IMR-90 (cell line): ENCODE measurements around the gene C17orf78. TPM values are rescaled to one million over a fixed set of nuclear protein-coding genes. Genes with fewer than 3 reads are reported as not detected.

ENCODE experiments used
- ATAC-seq: fragments of 200-7000 bp; cut with Tn5 transposase; 2 replicates; pipeline ENCODE4 v1.9.1; 2020; ENCODE audit warnings: low read depth, mild to moderate bottlenecking, moderate library complexity
- BruUV-seq: library from RNA; stranded (reverse); fragments of 400-500 nt; replicated peaks from 2 replicates; lab custom pipeline; 2021; lab: Mats Ljungman, UMichigan
- CTCF ChIA-PET: fragments of 300-600 bp; formaldehyde crosslinking; extraction: SDS; loops from one replicate; lab custom pipeline; 2021; ENCODE audit warnings: antibody characterized with exemption; lab: Yijun Ruan, JAX
- POLR2A ChIA-PET: fragments of 300-600 bp; sonication (Branson Sonifier 250); formaldehyde crosslinking; loops from one replicate; lab custom pipeline; 2022; ENCODE audit warnings: antibody characterized with exemption; ENCODE audit not compliant: unreplicated experiment; lab: Charles Lee
- DNase-seq: peaks from one replicate; pipeline ENCODE4 v3.0.0; 2013
- H2AFZ ChIP-seq: replicated peaks from 2 replicates; pipeline ENCODE3; 2013; ENCODE audit warnings: low read length, mild to moderate bottlenecking; ENCODE audit not compliant: poor library complexity
- H2AK5ac ChIP-seq: 2 replicates; pipeline ENCODE4 v1.6.1; 2013; ENCODE audit warnings: low read depth, low read length, inconsistent platforms
- H2AK9ac ChIP-seq: replicated peaks from 2 replicates; pipeline ENCODE3; 2013; ENCODE audit warnings: mild to moderate bottlenecking, low read depth, low read length, moderate library complexity; ENCODE audit not compliant: poor library complexity
- H2BK120ac ChIP-seq: 2 replicates; pipeline ENCODE4 v1.6.1; 2013; ENCODE audit warnings: low read depth, low read length, inconsistent platforms
- H2BK15ac ChIP-seq: 3 replicates; pipeline ENCODE4 v1.6.1; 2013; ENCODE audit warnings: low read depth, low read length, inconsistent platforms
- H2BK20ac ChIP-seq: 2 replicates; pipeline ENCODE4 v1.6.1; 2013; ENCODE audit warnings: low read depth, mild to moderate bottlenecking, inconsistent platforms, low read length, moderate library complexity
- H2BK5ac ChIP-seq: 2 replicates; pipeline ENCODE4 v1.6.1; 2013; ENCODE audit warnings: mild to moderate bottlenecking, low read depth, low read length, inconsistent platforms; ENCODE audit not compliant: poor library complexity, severe bottlenecking
- H3K14ac ChIP-seq: replicated peaks from 2 replicates; pipeline ENCODE4 v1.6.1; 2013; ENCODE audit warnings: low read depth, low read length, inconsistent platforms
- H3K18ac ChIP-seq: 2 replicates; pipeline ENCODE4 v1.6.1; 2013; ENCODE audit warnings: low read depth, low read length, control low read depth
- H3K23ac ChIP-seq: 2 replicates; pipeline ENCODE4 v1.6.1; 2013; ENCODE audit warnings: low read depth, low read length, inconsistent platforms
- H3K27ac ChIP-seq: 2 replicates; pipeline ENCODE4 v1.5.1; 2013; ENCODE audit warnings: mild to moderate bottlenecking, control low read depth, low read length; ENCODE audit not compliant: insufficient read depth
- H3K27me3 ChIP-seq: 2 replicates; pipeline ENCODE4 v1.6.1; 2013; ENCODE audit warnings: low read length; ENCODE audit not compliant: control insufficient read depth, insufficient read depth
- H3K36me3 ChIP-seq: 2 replicates; pipeline ENCODE4 v1.6.1; 2013; ENCODE audit warnings: low read length, mixed read lengths; ENCODE audit not compliant: control insufficient read depth, insufficient read depth
- H3K4ac ChIP-seq: 2 replicates; pipeline ENCODE4 v1.6.1; 2013; ENCODE audit warnings: low read depth, low read length, inconsistent platforms
- H3K4me1 ChIP-seq: 2 replicates; pipeline ENCODE4 v1.6.1; 2013; ENCODE audit warnings: low read length, mixed read lengths; ENCODE audit not compliant: control insufficient read depth, insufficient read depth
- H3K4me2 ChIP-seq: 2 replicates; pipeline ENCODE4 v1.6.1; 2013; ENCODE audit warnings: low read depth, mild to moderate bottlenecking, control low read depth, low read length, moderate library complexity
- H3K4me3 ChIP-seq: 2 replicates; pipeline ENCODE4 v1.5.1; 2013; ENCODE audit warnings: low read depth, mild to moderate bottlenecking, control low read depth, low read length, moderate library complexity; ENCODE audit not compliant: insufficient read depth
- H3K56ac ChIP-seq: 2 replicates; pipeline ENCODE4 v1.6.1; 2013; ENCODE audit warnings: low read length, inconsistent platforms; ENCODE audit not compliant: insufficient read depth; ENCODE audit errors: extremely low read depth
- H3K79me1 ChIP-seq, 2 experiments: 2 replicates each; pipeline ENCODE4 v1.6.1; 2013; ENCODE audit warnings: low read length in 2 of 2, inconsistent platforms in 1 of 2, low read depth in 1 of 2
- H3K9ac ChIP-seq: 2 replicates; pipeline ENCODE4 v1.6.1; 2013; ENCODE audit warnings: low read depth, low read length, control low read depth
- H3K9me1 ChIP-seq: 2 replicates; pipeline ENCODE4 v1.6.1; 2013; ENCODE audit warnings: low read length, inconsistent platforms; ENCODE audit not compliant: insufficient read depth
- H3K9me3 ChIP-seq: 2 replicates; pipeline ENCODE4 v1.6.1; 2013; ENCODE audit warnings: low read length; ENCODE audit not compliant: control insufficient read depth, insufficient read depth
- H4K20me1 ChIP-seq: 2 replicates; pipeline ENCODE4 v1.6.1; 2013; ENCODE audit warnings: low read length, inconsistent platforms; ENCODE audit not compliant: insufficient read depth
- H4K5ac ChIP-seq: 2 replicates; pipeline ENCODE4 v1.6.1; 2013; ENCODE audit warnings: mild to moderate bottlenecking, low read depth, low read length, control low read depth
- H4K8ac ChIP-seq, 2 experiments: 2 replicates each; pipeline ENCODE4 v1.6.1; 2013; ENCODE audit warnings: low read depth in 2 of 2, low read length in 2 of 2, control low read depth in 1 of 2, inconsistent platforms in 1 of 2
- H4K91ac ChIP-seq: 2 replicates; pipeline ENCODE4 v1.6.1; 2013; ENCODE audit warnings: low read depth, low read length, inconsistent platforms; ENCODE audit not compliant: insufficient read depth
- BHLHE40 ChIP-seq: fragments of 150-350 bp; IDR thresholded peaks from 2 replicates; pipeline ENCODE4 v1.6.1; 2016; ENCODE audit warnings: mild to moderate bottlenecking, low read depth, low read length
- CEBPB ChIP-seq: IDR thresholded peaks from 2 replicates; pipeline ENCODE4 v1.6.1; 2012; ENCODE audit warnings: low read depth, low read length, improper control_type of control experiment
- CHD1 ChIP-seq: IDR thresholded peaks from 2 replicates; pipeline ENCODE4 v1.6.1; 2012; ENCODE audit warnings: low read depth, low read length, improper control_type of control experiment
- CTCF ChIP-seq: conservative IDR thresholded peaks from 2 replicates; pipeline ENCODE4 v1.5.1; 2012; ENCODE audit warnings: mild to moderate bottlenecking, low read depth, low read length, improper control_type of control experiment
- ELK1 ChIP-seq: fragments of 150-350 bp; IDR thresholded peaks from 2 replicates; pipeline ENCODE4 v1.6.1; 2016; ENCODE audit warnings: low read depth, mild to moderate bottlenecking, low read length, moderate library complexity, borderline replicate concordance
- FOS ChIP-seq: fragments of 150-350 bp; IDR thresholded peaks from 2 replicates; pipeline ENCODE4 v1.6.1; 2016; ENCODE audit warnings: low read depth, low read length
- MAFK ChIP-seq: IDR thresholded peaks from 2 replicates; pipeline ENCODE4 v1.6.1; 2012; ENCODE audit warnings: low read depth, low read length, improper control_type of control experiment
- NFE2L2 ChIP-seq: fragments of 150-350 bp; IDR thresholded peaks from 2 replicates; pipeline ENCODE4 v1.6.1; 2016; ENCODE audit warnings: low read depth, mild to moderate bottlenecking, low read length
- POLR2A ChIP-seq: IDR thresholded peaks from 2 replicates; pipeline ENCODE4 v1.6.1; 2012; ENCODE audit warnings: mild to moderate bottlenecking, low read depth, low read length
- RFX5 ChIP-seq: IDR thresholded peaks from 2 replicates; pipeline ENCODE4 v1.8.0; 2012; ENCODE audit warnings: low read depth, mild to moderate bottlenecking, low read length, moderate library complexity
- SMC3 ChIP-seq: fragments of 150-350 bp; IDR thresholded peaks from 2 replicates; pipeline ENCODE4 v1.6.1; 2016; ENCODE audit warnings: low read depth, mild to moderate bottlenecking, antibody characterized with exemption, low read length, moderate library complexity
- dilution Hi-C: fragments of 300-500 bp; cut with HindIII; formaldehyde crosslinking; loops from one replicate; pipeline ENCODE4 v1.14.3; 2018; ENCODE audit warnings: low sequenced_read_pairs; ENCODE audit not compliant: unreplicated experiment
- in situ Hi-C: fragments of 300-500 bp; cut with MboI; formaldehyde crosslinking; loops from 3 replicates; pipeline ENCODE4 v1.14.3; 2019; ENCODE audit warnings: low sequenced_read_pairs, inconsistent platforms, mixed read lengths
- intact Hi-C: fragments of 100-400 bp; cut with micrococcal nuclease; formaldehyde crosslinking; loops from 2 replicates; pipeline ENCODE4 v1.10.0; 2022
- polyA plus RNA-seq, 3 experiments: library from polyadenylated mRNA; depleted of rRNA; stranded (reverse); fragments of >200 nt; gene quantifications; 2 replicates each; pipeline ENCODE4 v1.2.3, GENCODE V29; 2012; ENCODE audit warnings: low replicate concordance in 1 of 3
- total RNA-seq: library from RNA; depleted of rRNA; stranded (reverse); fragments of >200 nt; gene quantifications from 2 replicates; pipeline ENCODE4 v1.2.3, GENCODE V29; 2012

C17orf78 gene
- total and polyA plus RNA-seq, 2 of the 4 experiments (the other 2 are of a cell fraction) = not detected

GRCh38 chr17:37400505-37400904 lies 24.7 kb downstream of the C17orf78 start:
- Histone ChIP-seq H3K79me1 (peaks cover 14 to 47% of the 10 kb centered on the region in 2 experiments), H2BK15ac (no peak overlapping the region), H3K4me2 (no peak overlapping the region), H2AK9ac (no peak overlapping the region), H3K36me3 (no peaks in the 10 kb centered on the region), H4K20me1 (no peaks in the 10 kb centered on the region; the same call in 1 of the 2 replicates), H3K9me1 (peaks cover 12% of the 10 kb centered on the region), H3K23ac (no peak overlapping the region), H4K8ac (no peak overlapping the region), H4K91ac (no peak overlapping the region), H2BK20ac (no peak overlapping the region), H3K9ac (no peak overlapping the region), H4K5ac (no peak overlapping the region), H3K4ac (no peak overlapping the region), H3K56ac (no peak overlapping the region), H3K9me3 (no peaks in the 10 kb centered on the region), H2BK5ac (no peak overlapping the region), H2AFZ (no peak overlapping the region), H3K4me1 (peaks cover 2% of the 10 kb centered on the region; the same call in 1 of the 2 replicates), H3K14ac (no peak overlapping the region), H3K4me3 (no peak overlapping the region), H3K27ac (no peak overlapping the region), H2BK120ac (no peak overlapping the region), H3K27me3 (no peaks in the 10 kb centered on the region), H3K18ac (no peak overlapping the region), H2AK5ac (no peak overlapping the region)
- no peak for TF ChIP-seq CHD1
- no peak for TF ChIP-seq RFX5
- no peak for TF ChIP-seq SMC3
- TF ChIP-seq MAFK = no peak
- TF ChIP-seq POLR2A = no peak
- TF ChIP-seq NFE2L2 = no peak
- no peak for TF ChIP-seq ELK1
- TF ChIP-seq CEBPB = no peak
- no peak for TF ChIP-seq FOS
- no peak for TF ChIP-seq BHLHE40
- TF ChIP-seq CTCF = no peak
- no TSS peak for BruUV-seq
- dilution Hi-C loops = no loop called here
- ATAC-seq = no peak
- ChIA-PET CTCF (interaction anchor here (0.6 kb wide), 1 partner anchor 94 kb away, joined by 3 read pairs; no protein-coding TSS in a partner anchor), POLR2A (no interaction called here)
- intact Hi-C loops = no loop called here
- no peak for DNase-seq
- in situ Hi-C loops = no loop called here
